GM18868 (cell line): Measurements from ENCODE around the gene SLC9A9.

ENCODE experiments used
- ATAC-seq: cut with Tn5 transposase; IDR thresholded peaks from one replicate; pipeline ENCODE4 v1.9.1; 2021; ENCODE audit warnings: mild to moderate bottlenecking, moderate library complexity; ENCODE audit not compliant: unreplicated experiment

SLC9A9 gene

GRCh38 chr3:143236226-143236964 is 611.9 kb downstream of the SLC9A9 start:
- peak; percentile 54 for ATAC-seq

GRCh38 chr3:143235614-143236204 is 612.6 kb downstream of the SLC9A9 start:
- ATAC-seq = no peak

DNA sequence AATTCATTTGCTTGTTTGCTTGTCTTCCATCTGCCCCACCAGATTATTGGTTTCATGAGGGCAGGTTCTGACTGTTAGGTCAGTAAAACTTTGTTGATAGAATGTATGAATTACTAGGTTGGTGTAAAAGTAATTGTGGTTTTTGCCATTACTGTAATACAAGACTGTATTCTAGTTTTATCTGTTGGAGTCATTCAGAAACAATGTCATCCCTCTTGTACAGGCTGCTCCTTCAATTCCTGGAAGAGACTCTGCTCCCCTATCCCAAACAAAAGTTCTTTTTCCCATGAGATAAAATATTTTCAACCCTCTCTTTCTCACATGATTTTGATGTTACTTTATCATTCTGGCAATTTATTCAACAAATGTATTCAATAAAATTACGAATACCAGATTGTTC is 613.7 kb downstream of the SLC9A9 start:
- ATAC-seq = no peak

- ATAC-seq = no peak
Observed at GRCh38 chr3:143232981-143233380, 615.3 kb downstream of the SLC9A9 start.

DNA sequence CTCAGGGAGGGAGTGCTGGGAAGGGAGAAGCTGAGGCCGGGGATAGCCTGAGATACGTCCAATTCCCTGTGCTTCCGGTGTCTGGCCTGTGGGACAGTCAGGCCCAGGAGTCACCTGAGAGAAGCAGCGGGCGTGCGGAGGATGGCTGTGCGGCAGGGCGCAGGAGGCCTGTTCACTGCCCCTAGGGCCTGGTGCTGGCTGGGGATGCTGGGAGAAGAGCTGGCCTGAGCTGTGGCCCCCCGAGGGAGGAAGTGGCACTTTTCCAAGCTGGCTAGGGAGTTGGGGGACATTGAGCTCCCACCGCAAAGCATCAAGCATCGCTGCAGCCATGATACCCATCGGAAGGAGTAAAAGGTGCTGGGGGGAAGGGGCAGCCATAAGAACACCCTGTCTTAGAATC is 619.9 kb downstream of the SLC9A9 start:
- ATAC-seq = no peak

GRCh38 chr3:143226678-143227291 is 621.5 kb downstream of the SLC9A9 start:
- no peak for ATAC-seq

DNA sequence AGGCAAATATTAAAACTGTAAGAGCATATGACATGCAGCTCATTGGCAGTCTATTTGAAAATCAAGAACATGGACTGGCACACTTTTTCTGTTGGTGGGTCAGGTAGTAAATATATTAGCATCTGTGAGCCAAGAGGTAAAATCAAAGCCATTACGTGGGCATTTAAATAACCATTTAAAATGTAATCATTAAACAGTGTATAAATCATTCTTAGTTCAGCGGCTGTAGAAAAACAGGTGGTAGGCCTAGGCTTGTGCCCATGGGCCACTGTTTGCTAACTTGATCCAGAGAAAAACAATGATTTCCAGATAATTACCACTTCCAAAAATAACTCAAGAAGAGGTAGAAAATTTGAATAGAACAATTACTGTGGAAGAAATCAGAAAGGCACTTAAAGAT is 623.6 kb downstream of the SLC9A9 start:
- no peak for ATAC-seq

- ATAC-seq = no peak
Observed at GRCh38 chr3:143222981-143223380, 625.3 kb downstream of the SLC9A9 start.

GRCh38 chr3:143222505-143222904 is 625.8 kb downstream of the SLC9A9 start:
- no peak for ATAC-seq

- no peak for ATAC-seq
Observed at GRCh38 chr3:143221446-143221845, 626.8 kb downstream of the SLC9A9 start.

DNA sequence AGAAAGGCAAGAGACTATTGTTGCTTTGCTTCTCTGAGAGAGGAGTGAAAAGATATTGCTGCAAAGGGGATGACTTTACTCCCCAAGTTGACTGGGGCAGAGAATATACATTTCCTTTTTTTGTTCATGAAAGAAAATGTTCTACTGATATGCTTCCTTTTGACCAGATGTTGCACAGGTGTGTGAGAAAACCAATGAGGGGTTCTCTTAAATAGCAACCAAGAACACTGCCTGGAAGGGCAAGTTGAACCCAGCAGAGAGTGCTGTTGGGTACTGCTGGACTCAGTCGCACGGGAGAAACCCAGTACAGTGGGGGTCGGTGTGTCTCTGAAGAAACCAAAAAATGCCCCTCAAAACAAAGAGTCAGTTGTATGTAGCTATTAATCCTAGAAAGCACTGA is 627.5 kb downstream of the SLC9A9 start:
- ATAC-seq = no peak

DNA sequence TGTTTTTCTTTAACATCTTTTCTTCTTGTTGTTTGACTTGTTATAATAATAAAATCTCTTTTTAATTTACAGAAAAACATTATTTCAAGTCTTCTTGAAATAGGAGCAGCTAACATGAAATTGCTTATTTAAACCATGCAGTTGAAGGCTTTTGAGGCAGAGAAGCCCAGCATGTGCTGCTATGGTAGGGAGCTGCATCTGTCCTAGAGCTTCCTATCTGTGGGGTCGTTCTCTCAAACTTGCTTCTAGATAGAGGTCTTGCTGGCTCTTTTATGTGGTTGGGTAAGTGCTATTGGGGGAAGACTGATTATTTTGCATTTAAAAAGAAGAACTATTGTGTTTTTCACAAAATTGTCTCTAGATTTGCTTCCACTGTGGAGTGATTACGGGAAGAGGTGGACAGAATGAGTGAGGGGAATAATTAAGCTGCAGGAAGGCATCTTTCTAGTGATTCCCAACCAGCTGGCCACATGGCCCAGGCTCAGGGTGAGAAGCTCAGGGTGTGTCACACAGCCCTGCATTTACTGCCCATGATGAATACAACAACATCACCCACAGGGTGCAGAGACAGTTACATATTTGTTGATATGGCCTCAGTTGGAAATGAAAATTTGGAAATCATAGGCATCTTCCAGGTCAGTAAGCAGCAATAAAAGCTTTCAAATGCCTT is 630.0 kb downstream of the SLC9A9 start:
- ATAC-seq = no peak

DNA sequence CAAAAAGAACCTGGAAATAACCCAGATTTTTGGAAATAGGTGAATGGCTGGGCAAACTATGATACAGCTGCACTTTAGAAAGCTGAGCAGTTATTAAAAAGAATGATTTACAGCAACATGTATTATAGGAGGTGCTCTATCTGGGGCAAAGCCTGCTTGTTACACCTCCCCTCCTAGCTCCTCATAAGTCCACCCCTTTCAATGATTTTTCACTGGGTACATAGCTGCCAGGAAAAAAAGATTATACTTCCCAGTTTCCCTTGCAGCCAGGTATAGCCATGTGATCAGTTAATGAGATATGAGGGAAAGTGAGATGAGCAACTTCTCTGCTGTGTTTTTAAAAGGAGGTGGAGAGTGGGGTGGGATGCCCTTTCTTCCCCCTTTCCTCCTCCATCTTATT is 631.0 kb downstream of the SLC9A9 start:
- ATAC-seq = no peak

GRCh38 chr3:143216709-143217182 is 631.5 kb downstream of the SLC9A9 start:
- ATAC-seq = no peak
